OCI-LY3 (cell line): ENCODE data around the gene PSMC3IP.

Source experiments
- H2AFZ ChIP-seq: fragments of 200-600, 300-600 bp; shearing (Covaris generic); 2 replicates; pipeline ENCODE4 v1.6.0; 2014; ENCODE audit warnings: antibody characterized with exemption, low read depth, low read length
- H3K27ac ChIP-seq: fragments of 200-600, 300-600 bp; sonication (generic); 2 replicates; pipeline ENCODE4 v1.5.1; 2014; ENCODE audit warnings: mild to moderate bottlenecking, low read length, moderate library complexity, mixed read lengths
- H3K27me3 ChIP-seq: fragments of 200-600, 300-600 bp; sonication (generic); 2 replicates; pipeline ENCODE4 v1.6.1; 2014; ENCODE audit warnings: low read depth, low read length, mixed read lengths
- H3K36me3 ChIP-seq: fragments of 200-600, 300-600 bp; sonication (generic); replicated peaks from 2 replicates; pipeline ENCODE3; 2014; ENCODE audit warnings: low read depth, low read length, mixed read lengths
- H3K4me1 ChIP-seq: fragments of 300-600, 200-600 bp; sonication (generic); 2 replicates; pipeline ENCODE4 v1.6.1; 2014; ENCODE audit warnings: low read length, mixed read lengths
- H3K4me2 ChIP-seq: fragments of 200-600, 300-600 bp; sonication (generic); 2 replicates; pipeline ENCODE4 v1.6.1; 2014; ENCODE audit warnings: low read length, mixed read lengths
- H3K4me3 ChIP-seq: fragments of 300-600, 200-600 bp; sonication (generic); 2 replicates; pipeline ENCODE4 v1.5.1; 2014; ENCODE audit warnings: antibody characterized with exemption, mild to moderate bottlenecking, low read length, moderate library complexity
- H3K79me2 ChIP-seq: fragments of 300-600, 200-600 bp; shearing (Covaris generic); 2 replicates; pipeline ENCODE4 v1.6.1; 2014; ENCODE audit warnings: mild to moderate bottlenecking, low read length, mixed read lengths
- H3K9ac ChIP-seq: fragments of 300-600, 200-600 bp; shearing (Covaris generic); 2 replicates; pipeline ENCODE4 v1.6.0; 2014; ENCODE audit warnings: mild to moderate bottlenecking, low read length, moderate library complexity
- H3K9me3 ChIP-seq: fragments of 200-600, 300-600 bp; shearing (Covaris generic); 2 replicates; pipeline ENCODE4 v1.6.1; 2014; ENCODE audit warnings: low read length, mixed read lengths; ENCODE audit not compliant: insufficient read depth
- H4K20me1 ChIP-seq: fragments of 200-600, 300-600 bp; sonication (generic); 2 replicates; pipeline ENCODE4 v1.6.1; 2016; ENCODE audit warnings: low read length, mixed read lengths; ENCODE audit not compliant: insufficient read depth
- EZH2phosphoT487 ChIP-seq: fragments of 200-600 bp; shearing (Covaris generic); IDR thresholded peaks from 2 replicates; pipeline ENCODE4 v1.6.1; 2018; ENCODE audit warnings: antibody characterized with exemption, mixed run types, low read depth
- TF ChIP-seq, protein P1 (sequence below): fragments of 200-600, 300-600 bp; sonication (generic); IDR thresholded peaks from 2 replicates; pipeline ENCODE4 v1.5.1; 2014; ENCODE audit warnings: antibody characterized with exemption, low read length, low read depth

Gene PSMC3IP

DNA sequence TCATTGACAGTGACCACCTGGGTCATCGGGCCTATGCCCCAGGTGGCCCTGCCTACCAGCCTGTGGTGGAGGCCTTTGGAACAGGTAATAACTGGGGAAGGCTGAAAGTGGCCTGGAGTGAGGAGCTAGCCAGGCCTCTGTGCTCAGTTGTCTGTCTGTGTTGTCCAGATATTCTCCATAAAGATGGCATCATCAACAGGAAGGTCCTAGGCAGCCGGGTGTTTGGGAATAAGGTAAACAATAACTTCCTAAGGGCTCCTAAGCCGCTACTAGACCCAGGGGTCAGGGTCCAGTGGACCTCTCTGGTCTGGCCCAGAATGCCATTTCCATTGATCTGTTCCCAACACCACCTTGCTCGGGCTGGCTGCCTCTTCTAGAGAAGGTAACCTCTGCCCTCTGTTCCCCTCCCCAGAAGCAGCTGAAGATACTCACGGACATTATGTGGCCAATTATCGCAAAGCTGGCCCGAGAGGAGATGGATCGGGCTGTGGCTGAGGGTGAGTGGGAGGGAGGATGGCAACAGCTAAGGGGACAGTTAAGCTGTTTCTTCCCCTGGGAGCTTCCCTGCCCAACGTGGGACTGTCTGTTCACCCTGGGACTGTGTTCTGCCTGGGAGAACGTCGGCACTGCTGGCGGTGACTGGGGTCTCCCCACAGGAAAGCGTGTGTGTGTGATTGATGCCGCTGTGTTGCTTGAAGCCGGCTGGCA lies 12.6 kb downstream of the PSMC3IP start:
- Histone ChIP-seq H3K27me3 (no peaks in the 10 kb centered on the region), H3K4me3 (no peak overlapping the region), H2AFZ (no peak overlapping the region), H3K36me3 (peaks cover 31% of the 10 kb centered on the region), H3K27ac (no peak overlapping the region), H3K9ac (no peak overlapping the region), H3K4me1 (peaks cover 31% of the 10 kb centered on the region), H4K20me1 (0 out of 2 replicates have a peak, but pooled peaks cover 2% of the 10 kb centered on the region), H3K4me2 (no peak overlapping the region), H3K9me3 (no peaks in the 10 kb centered on the region), H3K79me2 (peaks cover 46% of the 10 kb centered on the region)
- TF ChIP-seq, protein P1, sequence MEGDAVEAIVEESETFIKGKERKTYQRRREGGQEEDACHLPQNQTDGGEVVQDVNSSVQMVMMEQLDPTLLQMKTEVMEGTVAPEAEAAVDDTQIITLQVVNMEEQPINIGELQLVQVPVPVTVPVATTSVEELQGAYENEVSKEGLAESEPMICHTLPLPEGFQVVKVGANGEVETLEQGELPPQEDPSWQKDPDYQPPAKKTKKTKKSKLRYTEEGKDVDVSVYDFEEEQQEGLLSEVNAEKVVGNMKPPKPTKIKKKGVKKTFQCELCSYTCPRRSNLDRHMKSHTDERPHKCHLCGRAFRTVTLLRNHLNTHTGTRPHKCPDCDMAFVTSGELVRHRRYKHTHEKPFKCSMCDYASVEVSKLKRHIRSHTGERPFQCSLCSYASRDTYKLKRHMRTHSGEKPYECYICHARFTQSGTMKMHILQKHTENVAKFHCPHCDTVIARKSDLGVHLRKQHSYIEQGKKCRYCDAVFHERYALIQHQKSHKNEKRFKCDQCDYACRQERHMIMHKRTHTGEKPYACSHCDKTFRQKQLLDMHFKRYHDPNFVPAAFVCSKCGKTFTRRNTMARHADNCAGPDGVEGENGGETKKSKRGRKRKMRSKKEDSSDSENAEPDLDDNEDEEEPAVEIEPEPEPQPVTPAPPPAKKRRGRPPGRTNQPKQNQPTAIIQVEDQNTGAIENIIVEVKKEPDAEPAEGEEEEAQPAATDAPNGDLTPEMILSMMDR = no peak
- TF ChIP-seq EZH2phosphoT487 = no peak

GRCh38 chr17:42563950-42564349 lies 13.6 kb downstream of the PSMC3IP start:
- Histone ChIP-seq H3K4me3 (no peak overlapping the region), H3K36me3 (peaks cover 22% of the 10 kb centered on the region), H3K9ac (no peak overlapping the region), H2AFZ (no peak overlapping the region), H3K27ac (no peak overlapping the region), H3K79me2 (peaks cover 46% of the 10 kb centered on the region), H3K4me1 (peaks cover 26% of the 10 kb centered on the region), H3K4me2 (peak overlapping the region; percentile 97; the same call in 1 of the 2 replicates), H3K9me3 (no peaks in the 10 kb centered on the region), H4K20me1 (no peaks in the 10 kb centered on the region), H3K27me3 (no peaks in the 10 kb centered on the region)
- no peak for TF ChIP-seq EZH2phosphoT487
- TF ChIP-seq, protein P1 = no peak

DNA sequence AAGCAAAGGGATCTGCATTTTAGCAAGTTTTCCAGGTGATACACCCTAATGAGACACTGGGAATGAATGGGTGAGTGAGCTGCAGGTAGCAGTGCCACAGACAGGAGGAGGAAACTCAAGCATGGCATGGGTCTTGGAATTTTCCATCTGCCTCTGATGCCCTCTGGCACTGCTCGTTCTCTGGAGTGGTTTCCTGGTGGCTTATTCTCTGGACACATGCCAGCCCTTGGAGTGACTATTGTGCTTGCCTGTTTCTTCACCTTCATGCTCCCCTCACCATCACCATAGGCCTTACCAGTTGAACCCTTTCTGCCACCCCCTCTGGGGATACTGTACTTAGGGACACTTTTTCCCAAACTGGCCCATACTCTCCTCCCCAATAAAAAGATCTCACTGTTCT lies 14.0 kb downstream of the PSMC3IP start:
- no peak for TF ChIP-seq EZH2phosphoT487
- TF ChIP-seq, protein P1 = no peak
- no peaks in the 10 kb centered on the region for H4K20me1 ChIP-seq
- no peak overlapping the region for H3K27ac ChIP-seq
- peaks cover 26% of the 10 kb centered on the region for H3K4me1 ChIP-seq
- H3K4me2 ChIP-seq = peak overlapping the region; percentile 97
- peak overlapping the region; percentile 85 for H3K4me3 ChIP-seq
- H3K36me3 ChIP-seq = peaks cover 19% of the 10 kb centered on the region
- H3K9me3 ChIP-seq = no peaks in the 10 kb centered on the region
- H3K79me2 ChIP-seq = peaks cover 44% of the 10 kb centered on the region
- H3K27me3 ChIP-seq = no peaks in the 10 kb centered on the region
- H3K9ac ChIP-seq = no peak overlapping the region
- no peak overlapping the region for H2AFZ ChIP-seq

DNA sequence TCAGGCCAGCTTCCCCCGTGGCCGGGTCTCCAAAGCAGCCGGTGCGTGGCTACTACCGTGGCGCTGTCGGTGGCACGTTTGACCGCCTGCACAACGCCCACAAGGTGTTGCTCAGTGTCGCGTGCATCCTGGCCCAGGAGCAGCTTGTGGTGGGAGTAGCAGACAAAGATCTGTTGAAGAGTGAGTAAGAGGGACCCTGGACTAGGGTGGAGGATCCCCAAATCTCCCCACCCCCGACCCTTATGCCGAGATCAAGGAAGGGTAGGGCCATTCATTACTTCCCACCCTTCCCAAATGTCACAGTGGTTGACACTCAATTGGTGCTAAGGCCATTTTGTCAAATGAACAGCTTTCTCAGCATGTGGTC lies 14.4 kb downstream of the PSMC3IP start:
- H4K20me1 ChIP-seq = no peaks in the 10 kb centered on the region
- no peaks in the 10 kb centered on the region for H3K27me3 ChIP-seq
- peaks cover 40% of the 10 kb centered on the region for H3K79me2 ChIP-seq
- H3K9ac ChIP-seq = peak overlapping the region; percentile 87
- H3K4me3 ChIP-seq = peak overlapping the region; percentile 85
- TF ChIP-seq, protein P1 = no peak
- TF ChIP-seq EZH2phosphoT487 = no peak
- no peak overlapping the region for H2AFZ ChIP-seq
- H3K27ac ChIP-seq = no peak overlapping the region
- H3K4me1 ChIP-seq = peaks cover 26% of the 10 kb centered on the region
- H3K9me3 ChIP-seq = no peaks in the 10 kb centered on the region
- peak overlapping the region; percentile 97 for H3K4me2 ChIP-seq
- H3K36me3 ChIP-seq = peaks cover 17% of the 10 kb centered on the region
